Epidermal melanocyte (primary cell): ENCODE data around the gene TIMM44.

Source experiments
- DNase-seq: peaks from one replicate; pipeline ENCODE4 v3.0.0; 2011; ENCODE audit warnings: low spot score; ENCODE audit not compliant: insufficient read length

The TIMM44 gene

DNA sequence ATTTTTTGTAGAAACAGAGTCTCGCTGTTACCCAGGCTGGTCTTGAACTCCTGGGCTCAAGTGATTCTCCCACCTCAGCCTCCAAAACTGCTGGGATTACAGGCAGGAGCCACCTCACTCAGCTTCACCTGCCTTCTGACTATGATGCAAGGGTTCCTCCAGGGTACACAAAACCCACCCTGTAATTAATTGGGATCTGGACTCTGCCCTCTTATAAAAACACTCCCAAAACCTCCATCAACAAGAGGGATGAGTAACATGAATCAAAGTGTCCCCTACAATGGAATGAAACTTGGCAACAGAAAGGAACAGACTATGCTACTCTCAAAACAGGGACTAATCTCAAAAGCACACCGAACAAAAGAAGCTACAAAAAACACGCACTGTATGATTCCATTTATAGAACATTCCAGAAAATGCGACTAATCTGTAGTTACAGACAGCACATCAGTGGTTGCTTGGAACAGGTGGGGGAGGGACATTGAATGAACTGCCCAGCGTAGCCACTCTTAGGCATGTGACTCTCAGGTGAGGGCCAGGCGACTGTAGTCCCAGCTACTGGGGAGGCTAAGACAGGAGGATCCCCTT, 66.1 kb downstream of the TIMM44 start:
- no peak for DNase-seq
